Measurements from ENCODE around the gene TTYH2.

GRCh38 chr17:74260525-74260850, 47.1 kb downstream of the TTYH2 start:
- TF ChIP-seq CTCF (IDR thresholded peaks at IDR 0.05) (no peak), POLR2A (IDR thresholded peaks at IDR 0.05) (no peak)

All from uterus (tissue), 2 donors.